Kidney (tissue), 14 donors: ENCODE measurements around the gene CBFA2T3. TPM values are rescaled to one million over a fixed set of nuclear protein-coding genes. Genes with fewer than 3 reads are reported as not detected.

ENCODE experiments used
- DNase-seq, 5 donors: peaks; one replicate each; pipeline ENCODE4 v3.0.0-alpha.2; 2013 to 2020
- FAIRE-seq: peaks from 2 replicates; lab custom pipeline; 2012; peaks lifted over from hg19 to GRCh38; lab: Jason Lieb, UNC
- H3K27ac ChIP-seq, 2 donors: one replicate each; pipeline ENCODE4 v1.7.0; 2013; ENCODE audit warnings: low read depth in 2 of 2, low read length in 2 of 2, inconsistent platforms in 1 of 2
- H3K27me3 ChIP-seq: one replicate; pipeline ENCODE4 v1.7.1; 2013; ENCODE audit warnings: low read length, inconsistent platforms; ENCODE audit not compliant: control insufficient read depth, insufficient read depth
- H3K36me3 ChIP-seq, 3 donors: one replicate each; pipeline versions ENCODE4 v1.7.0 to v1.7.1; 2013; ENCODE audit warnings: low read length in 3 of 3, control low read depth in 1 of 3, inconsistent platforms in 1 of 3; ENCODE audit not compliant: insufficient read depth in 3 of 3, control insufficient read depth in 2 of 3
- H3K4me1 ChIP-seq, 3 donors: one replicate each; pipeline versions ENCODE4 v1.7.0 to v1.7.1; 2013; ENCODE audit warnings: low read length in 3 of 3, inconsistent platforms in 1 of 3, low read depth in 1 of 3; ENCODE audit not compliant: control insufficient read depth in 2 of 3, insufficient read depth in 2 of 3
- H3K4me3 ChIP-seq, 3 donors: one replicate each; pipeline versions ENCODE4 v1.7.0 to v1.8.1; 2013; ENCODE audit warnings: low read length in 3 of 3, control low read depth in 1 of 3, inconsistent platforms in 1 of 3
- H3K9ac ChIP-seq, 3 donors: one replicate each; pipeline versions ENCODE4 v1.7.0 to v1.7.1; 2013; ENCODE audit warnings: low read length in 3 of 3, control low read depth in 1 of 3, inconsistent platforms in 1 of 3
- H3K9me3 ChIP-seq, 3 donors: one replicate each; pipeline versions ENCODE4 v1.7.0 to v1.7.1; 2013; ENCODE audit warnings: low read length in 3 of 3, control low read depth in 1 of 3, inconsistent platforms in 1 of 3; ENCODE audit not compliant: control insufficient read depth in 2 of 3, insufficient read depth in 1 of 3
- CTCF ChIP-seq: IDR thresholded peaks from 3 replicates; pipeline ENCODE4 v1.5.1; 2012; ENCODE audit warnings: mild to moderate bottlenecking, moderate library complexity, borderline replicate concordance; ENCODE audit not compliant: insufficient read depth; ENCODE audit errors: extremely low read depth
- intact Hi-C: fragments of 100-400 bp; cut with DNase I; formaldehyde crosslinking; loops from one replicate; pipeline ENCODE4 v1.11.1; 2022
- polyA plus RNA-seq: library from polyadenylated mRNA; stranded (reverse); fragments of 350-450 nt; fragmentation: Illumina TruSeq; extraction: RNeasy Lipid Tissue Mini Kit (QIAGEN cat#74804); gene quantifications from one replicate; pipeline ENCODE4 v1.2.3, GENCODE V29; 2014; ENCODE audit warnings: low read depth, low replicate concordance; ENCODE audit not compliant: insufficient read depth
- total RNA-seq: library from RNA; stranded (reverse); fragmentation: NEBNext Ultra II Directional; extraction: Animal tissue kit (Norgen Biotek cat#: 25700); gene quantifications from one replicate; pipeline ENCODE4 v1.2.1, GENCODE V29; 2021
- donor health status: control.
- donor health status: control.
- donor health status: control.
- donor health status: control.
- donor health status: control.
- donor health status: DM: yes; HTN: yes; CAD: no.
- donor health status: Normal renal cell carcinoma (clear cell type).

Gene CBFA2T3
- total and polyA plus RNA-seq, 2 donors from 2014 or later: 0.75 to 8.0 TPM

GRCh38 chr16:88941913-88942909 lies 34.8 kb downstream of the CBFA2T3 start:
- intact Hi-C loops: no loop called here

GRCh38 chr16:88940862-88941817 lies 35.9 kb downstream of the CBFA2T3 start:
- Histone ChIP-seq H3K9ac (no peak overlapping the region), H3K9me3 (no peaks in the 10 kb centered on the region), H3K27me3 (peaks cover 6% of the 10 kb centered on the region), H3K4me1 (peaks cover 0 to 2% (median 0%) of the 10 kb centered on the region in 3 donors), H3K36me3 (no peaks in the 10 kb centered on the region), H3K4me3 (no peak overlapping the region), H3K27ac (no peak overlapping the region)
- TF ChIP-seq CTCF: no peak
- intact Hi-C loops: no loop called here
- DNase-seq (peak in 3 of 5 donors; percentile 49 to 77 (median 56)), FAIRE-seq (no peak)

More at GRCh38 chr16:88941913-88942909, 34.8 kb downstream of the CBFA2T3 start:
- peaks cover 0 to 2% (median 0%) of the 10 kb centered on the region in 3 donors for H3K4me1 ChIP-seq
- peak; percentile 69 for TF ChIP-seq CTCF
- no peak overlapping the region for H3K4me3 ChIP-seq
- FAIRE-seq (no peak), DNase-seq (peak in 4 of 5 donors; percentile 68 to 85 (median 69))
- peaks cover 6% of the 10 kb centered on the region for H3K27me3 ChIP-seq
- H3K36me3 ChIP-seq: no peaks in the 10 kb centered on the region
- H3K27ac ChIP-seq: no peak overlapping the region
- no peak overlapping the region for H3K9ac ChIP-seq
- H3K9me3 ChIP-seq: no peaks in the 10 kb centered on the region

- FAIRE-seq (no peak), DNase-seq (peak in 2 of 5 donors; percentile 67 to 85)
- intact Hi-C loops: no loop called here
- peaks cover 0 to 2% (median 0%) of the 10 kb centered on the region in 3 donors for H3K4me1 ChIP-seq
- no peak overlapping the region for H3K4me3 ChIP-seq
- TF ChIP-seq CTCF: no peak
- no peak overlapping the region for H3K27ac ChIP-seq
- H3K36me3 ChIP-seq: no peaks in the 10 kb centered on the region
- peaks cover 6% of the 10 kb centered on the region for H3K27me3 ChIP-seq
- no peaks in the 10 kb centered on the region for H3K9me3 ChIP-seq
- no peak overlapping the region for H3K9ac ChIP-seq
Observed at GRCh38 chr16:88939972-88940861, 36.8 kb downstream of the CBFA2T3 start.
